Measurements from ENCODE around the gene BCAS1. TPM values are rescaled to one million over a fixed set of nuclear protein-coding genes. Genes with fewer than 3 reads are reported as not detected.
A peak's percentile ranks its signal among the peaks of the same experiment; 100 is the strongest.

BCAS1 gene
- total and polyA plus RNA-seq, 10 of the 15 experiments (the other 5 are each of a cell fraction or from before 2014, with no cell fraction given) = 0.21 to 1.4 (median 0.55) TPM

DNA sequence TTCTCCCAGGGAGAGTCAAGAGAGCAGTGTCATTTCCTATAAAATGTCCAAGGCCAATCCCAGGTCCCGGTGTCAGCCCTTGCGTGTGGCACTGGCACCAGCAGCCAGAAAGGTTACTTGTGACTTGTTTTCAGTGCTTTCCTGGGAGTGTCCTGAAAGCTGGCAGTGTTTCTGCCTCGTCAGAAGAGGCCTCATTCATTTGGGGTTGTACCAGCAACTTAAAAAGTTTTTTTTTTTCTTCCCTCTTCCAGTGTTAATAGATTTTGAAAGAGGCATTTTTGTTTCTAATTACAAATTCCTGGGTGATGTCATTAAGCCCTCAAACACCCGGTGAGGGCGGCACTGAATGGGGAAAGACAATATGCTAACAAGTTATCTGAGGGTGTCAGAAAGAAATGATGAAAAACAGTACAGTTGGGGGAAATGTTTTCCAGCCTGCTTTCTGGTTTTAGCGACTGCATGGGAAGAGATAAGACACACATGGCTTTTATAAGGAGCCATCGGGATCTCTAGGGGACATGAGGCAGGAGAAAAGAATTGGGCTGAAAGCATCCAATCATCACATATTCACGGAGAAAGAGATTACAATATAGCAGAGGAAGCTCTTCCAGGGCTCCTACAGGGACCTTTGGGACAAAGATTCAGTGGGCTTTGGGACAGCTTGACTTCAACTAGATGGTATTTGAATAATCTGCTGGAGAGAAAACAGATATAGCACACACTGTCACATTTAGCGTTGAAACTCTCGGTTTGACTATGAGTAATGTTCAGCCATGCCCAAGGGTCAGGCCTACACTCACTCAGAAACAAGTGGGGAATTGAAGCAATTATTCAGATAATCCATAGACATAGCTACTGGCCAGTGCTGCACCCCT, 153.0 kb downstream of the BCAS1 start (continued):
- TF ChIP-seq MEF2A (IDR thresholded peaks at IDR 0.05; ENCODE audit: insufficient read depth, low read depth, low read length) (peak; percentile 89), SUPT20H (IDR thresholded peaks at IDR 0.05; ENCODE audit: borderline replicate concordance, control insufficient read depth, low read depth, low read length) (no peak), RAD21 (IDR thresholded peaks at IDR 0.05; ENCODE audit: insufficient read depth, low read depth, low read length) (no peak), TARDBP (IDR thresholded peaks at IDR 0.05; ENCODE audit: borderline replicate concordance) (no peak), RCOR1 (conservative IDR thresholded peaks at IDR 0.05; ENCODE audit: low read depth, low read length) (0 out of 2 replicates have a peak, but pooled peaks have one; percentile 83), PML (IDR thresholded peaks at IDR 0.05; ENCODE audit: low read length) (peak; percentile 71; the same call in 1 of the 2 replicates), ESRRA (IDR thresholded peaks at IDR 0.05; ENCODE audit: low read length) (no peak), SREBF1 (IDR thresholded peaks at IDR 0.05; ENCODE audit: low read length) (no peak), SP1 (IDR thresholded peaks at IDR 0.05; ENCODE audit: low read depth, low read length) (peak; percentile 60), IRF4 (IDR thresholded peaks at IDR 0.05; ENCODE audit: low read depth, low read length) (peak; percentile 97), NRF1 (conservative IDR thresholded peaks at IDR 0.05; ENCODE audit: low read depth, low read length) (no peak)
- TF ChIP-seq, protein P1, sequence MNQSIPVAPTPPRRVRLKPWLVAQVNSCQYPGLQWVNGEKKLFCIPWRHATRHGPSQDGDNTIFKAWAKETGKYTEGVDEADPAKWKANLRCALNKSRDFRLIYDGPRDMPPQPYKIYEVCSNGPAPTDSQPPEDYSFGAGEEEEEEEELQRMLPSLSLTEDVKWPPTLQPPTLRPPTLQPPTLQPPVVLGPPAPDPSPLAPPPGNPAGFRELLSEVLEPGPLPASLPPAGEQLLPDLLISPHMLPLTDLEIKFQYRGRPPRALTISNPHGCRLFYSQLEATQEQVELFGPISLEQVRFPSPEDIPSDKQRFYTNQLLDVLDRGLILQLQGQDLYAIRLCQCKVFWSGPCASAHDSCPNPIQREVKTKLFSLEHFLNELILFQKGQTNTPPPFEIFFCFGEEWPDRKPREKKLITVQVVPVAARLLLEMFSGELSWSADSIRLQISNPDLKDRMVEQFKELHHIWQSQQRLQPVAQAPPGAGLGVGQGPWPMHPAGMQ (IDR thresholded peaks at IDR 0.05; ENCODE audit: borderline replicate concordance) = no peak
- TF ChIP-seq, protein P2, sequence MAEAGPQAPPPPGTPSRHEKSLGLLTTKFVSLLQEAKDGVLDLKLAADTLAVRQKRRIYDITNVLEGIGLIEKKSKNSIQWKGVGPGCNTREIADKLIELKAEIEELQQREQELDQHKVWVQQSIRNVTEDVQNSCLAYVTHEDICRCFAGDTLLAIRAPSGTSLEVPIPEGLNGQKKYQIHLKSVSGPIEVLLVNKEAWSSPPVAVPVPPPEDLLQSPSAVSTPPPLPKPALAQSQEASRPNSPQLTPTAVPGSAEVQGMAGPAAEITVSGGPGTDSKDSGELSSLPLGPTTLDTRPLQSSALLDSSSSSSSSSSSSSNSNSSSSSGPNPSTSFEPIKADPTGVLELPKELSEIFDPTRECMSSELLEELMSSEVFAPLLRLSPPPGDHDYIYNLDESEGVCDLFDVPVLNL (IDR thresholded peaks at IDR 0.05; ENCODE audit: low read depth, low read length) = no peak
- TF ChIP-seq, protein P3, sequence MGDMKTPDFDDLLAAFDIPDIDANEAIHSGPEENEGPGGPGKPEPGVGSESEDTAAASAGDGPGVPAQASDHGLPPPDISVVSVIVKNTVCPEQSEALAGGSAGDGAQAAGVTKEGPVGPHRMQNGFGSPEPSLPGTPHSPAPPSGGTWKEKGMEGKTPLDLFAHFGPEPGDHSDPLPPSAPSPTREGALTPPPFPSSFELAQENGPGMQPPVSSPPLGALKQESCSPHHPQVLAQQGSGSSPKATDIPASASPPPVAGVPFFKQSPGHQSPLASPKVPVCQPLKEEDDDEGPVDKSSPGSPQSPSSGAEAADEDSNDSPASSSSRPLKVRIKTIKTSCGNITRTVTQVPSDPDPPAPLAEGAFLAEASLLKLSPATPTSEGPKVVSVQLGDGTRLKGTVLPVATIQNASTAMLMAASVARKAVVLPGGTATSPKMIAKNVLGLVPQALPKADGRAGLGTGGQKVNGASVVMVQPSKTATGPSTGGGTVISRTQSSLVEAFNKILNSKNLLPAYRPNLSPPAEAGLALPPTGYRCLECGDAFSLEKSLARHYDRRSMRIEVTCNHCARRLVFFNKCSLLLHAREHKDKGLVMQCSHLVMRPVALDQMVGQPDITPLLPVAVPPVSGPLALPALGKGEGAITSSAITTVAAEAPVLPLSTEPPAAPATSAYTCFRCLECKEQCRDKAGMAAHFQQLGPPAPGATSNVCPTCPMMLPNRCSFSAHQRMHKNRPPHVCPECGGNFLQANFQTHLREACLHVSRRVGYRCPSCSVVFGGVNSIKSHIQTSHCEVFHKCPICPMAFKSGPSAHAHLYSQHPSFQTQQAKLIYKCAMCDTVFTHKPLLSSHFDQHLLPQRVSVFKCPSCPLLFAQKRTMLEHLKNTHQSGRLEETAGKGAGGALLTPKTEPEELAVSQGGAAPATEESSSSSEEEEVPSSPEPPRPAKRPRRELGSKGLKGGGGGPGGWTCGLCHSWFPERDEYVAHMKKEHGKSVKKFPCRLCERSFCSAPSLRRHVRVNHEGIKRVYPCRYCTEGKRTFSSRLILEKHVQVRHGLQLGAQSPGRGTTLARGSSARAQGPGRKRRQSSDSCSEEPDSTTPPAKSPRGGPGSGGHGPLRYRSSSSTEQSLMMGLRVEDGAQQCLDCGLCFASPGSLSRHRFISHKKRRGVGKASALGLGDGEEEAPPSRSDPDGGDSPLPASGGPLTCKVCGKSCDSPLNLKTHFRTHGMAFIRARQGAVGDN (IDR thresholded peaks at IDR 0.05) = peak; percentile 91
- TF ChIP-seq, protein P4, sequence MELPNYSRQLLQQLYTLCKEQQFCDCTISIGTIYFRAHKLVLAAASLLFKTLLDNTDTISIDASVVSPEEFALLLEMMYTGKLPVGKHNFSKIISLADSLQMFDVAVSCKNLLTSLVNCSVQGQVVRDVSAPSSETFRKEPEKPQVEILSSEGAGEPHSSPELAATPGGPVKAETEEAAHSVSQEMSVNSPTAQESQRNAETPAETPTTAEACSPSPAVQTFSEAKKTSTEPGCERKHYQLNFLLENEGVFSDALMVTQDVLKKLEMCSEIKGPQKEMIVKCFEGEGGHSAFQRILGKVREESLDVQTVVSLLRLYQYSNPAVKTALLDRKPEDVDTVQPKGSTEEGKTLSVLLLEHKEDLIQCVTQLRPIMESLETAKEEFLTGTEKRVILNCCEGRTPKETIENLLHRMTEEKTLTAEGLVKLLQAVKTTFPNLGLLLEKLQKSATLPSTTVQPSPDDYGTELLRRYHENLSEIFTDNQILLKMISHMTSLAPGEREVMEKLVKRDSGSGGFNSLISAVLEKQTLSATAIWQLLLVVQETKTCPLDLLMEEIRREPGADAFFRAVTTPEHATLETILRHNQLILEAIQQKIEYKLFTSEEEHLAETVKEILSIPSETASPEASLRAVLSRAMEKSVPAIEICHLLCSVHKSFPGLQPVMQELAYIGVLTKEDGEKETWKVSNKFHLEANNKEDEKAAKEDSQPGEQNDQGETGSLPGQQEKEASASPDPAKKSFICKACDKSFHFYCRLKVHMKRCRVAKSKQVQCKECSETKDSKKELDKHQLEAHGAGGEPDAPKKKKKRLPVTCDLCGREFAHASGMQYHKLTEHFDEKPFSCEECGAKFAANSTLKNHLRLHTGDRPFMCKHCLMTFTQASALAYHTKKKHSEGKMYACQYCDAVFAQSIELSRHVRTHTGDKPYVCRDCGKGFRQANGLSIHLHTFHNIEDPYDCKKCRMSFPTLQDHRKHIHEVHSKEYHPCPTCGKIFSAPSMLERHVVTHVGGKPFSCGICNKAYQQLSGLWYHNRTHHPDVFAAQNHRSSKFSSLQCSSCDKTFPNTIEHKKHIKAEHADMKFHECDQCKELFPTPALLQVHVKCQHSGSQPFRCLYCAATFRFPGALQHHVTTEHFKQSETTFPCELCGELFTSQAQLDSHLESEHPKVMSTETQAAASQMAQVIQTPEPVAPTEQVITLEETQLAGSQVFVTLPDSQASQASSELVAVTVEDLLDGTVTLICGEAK (IDR thresholded peaks at IDR 0.05; ENCODE audit: borderline replicate concordance) = no peak; the same call in 1 of the 2 replicates
